Amniotic epithelial cell (primary cell): Measurements from ENCODE around the gene DUSP10.

Source experiments
- DNase-seq: peaks from one replicate; pipeline ENCODE4 v3.0.0-alpha.2; 2010; ENCODE audit warnings: low read depth

The DUSP10 gene

DNA sequence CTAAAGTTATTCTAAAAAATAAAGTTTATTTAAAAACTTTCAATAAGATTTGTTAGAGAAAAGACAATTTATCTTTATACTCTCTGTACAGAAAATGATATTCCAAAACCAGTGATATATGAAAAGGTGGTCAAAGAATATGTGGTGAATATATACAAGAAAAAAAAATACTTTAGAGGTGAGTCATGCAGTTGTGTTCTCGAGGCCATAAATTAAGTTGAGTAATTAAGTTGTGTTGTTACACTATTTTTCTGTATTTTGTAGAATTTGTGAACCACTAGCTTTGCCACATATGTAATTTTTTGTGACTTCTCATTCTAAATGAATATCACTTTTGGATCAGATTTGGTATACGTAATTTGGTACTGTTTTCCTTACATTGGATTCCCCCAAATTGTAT lies 23.6 kb upstream of the DUSP10 start:
- peak; percentile 54 for DNase-seq

GRCh38 chr1:221762121-221762520 lies 20.2 kb upstream of the DUSP10 start:
- no peak for DNase-seq

DNA sequence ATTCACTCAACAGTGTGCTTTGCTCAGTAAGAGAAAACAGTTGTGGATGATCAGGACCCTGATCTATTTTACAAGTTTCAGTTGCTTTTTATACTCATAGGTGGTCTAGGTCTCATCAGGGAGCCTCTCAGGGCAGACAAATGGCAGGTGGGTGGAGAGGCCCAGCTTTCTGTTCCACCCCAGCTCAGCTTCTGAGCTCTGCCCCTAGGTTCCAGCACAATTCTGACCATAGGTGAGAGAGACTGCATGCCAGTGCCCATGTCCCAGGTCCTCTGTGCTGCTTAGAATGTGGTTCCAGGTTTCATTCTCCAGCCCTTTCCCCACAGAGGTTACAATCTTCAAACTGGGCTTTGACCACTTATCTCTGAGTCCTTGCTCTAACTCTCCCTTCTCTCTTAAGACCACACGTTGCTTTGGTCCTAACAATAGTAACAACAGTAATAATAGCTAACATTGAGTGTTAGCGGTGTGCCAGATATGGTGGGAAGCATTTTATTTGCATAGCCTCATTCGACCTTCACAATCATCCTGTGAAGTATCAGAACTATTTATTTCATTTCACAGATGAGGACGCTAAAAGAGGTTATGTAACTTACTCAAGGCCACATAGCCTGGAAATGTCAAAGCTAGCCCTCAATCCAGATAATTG lies 19.6 kb upstream of the DUSP10 start:
- no peak for DNase-seq

- DNase-seq = peak; percentile 30
Observed at GRCh38 chr1:221760911-221761310, 19.0 kb upstream of the DUSP10 start.

DNA sequence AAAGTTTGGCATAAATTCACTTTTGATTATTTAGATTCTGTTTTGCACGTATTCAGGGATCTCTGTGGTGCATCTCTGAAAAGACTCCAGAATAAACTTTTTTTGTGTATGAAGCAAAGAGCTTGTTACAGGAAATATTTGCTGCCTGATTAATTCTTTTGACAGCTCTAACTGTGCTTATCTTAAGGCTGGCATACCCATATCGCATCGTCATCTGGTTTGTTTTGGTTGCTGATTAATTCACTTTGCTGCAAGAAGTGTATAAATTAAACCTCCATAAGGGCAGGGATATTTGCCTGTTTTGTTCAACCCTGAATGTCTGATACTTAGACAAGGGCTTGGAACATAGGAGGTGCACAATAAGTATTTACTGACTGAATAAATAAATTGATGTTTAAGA lies 17.5 kb upstream of the DUSP10 start:
- DNase-seq = peak; percentile 86

DNA sequence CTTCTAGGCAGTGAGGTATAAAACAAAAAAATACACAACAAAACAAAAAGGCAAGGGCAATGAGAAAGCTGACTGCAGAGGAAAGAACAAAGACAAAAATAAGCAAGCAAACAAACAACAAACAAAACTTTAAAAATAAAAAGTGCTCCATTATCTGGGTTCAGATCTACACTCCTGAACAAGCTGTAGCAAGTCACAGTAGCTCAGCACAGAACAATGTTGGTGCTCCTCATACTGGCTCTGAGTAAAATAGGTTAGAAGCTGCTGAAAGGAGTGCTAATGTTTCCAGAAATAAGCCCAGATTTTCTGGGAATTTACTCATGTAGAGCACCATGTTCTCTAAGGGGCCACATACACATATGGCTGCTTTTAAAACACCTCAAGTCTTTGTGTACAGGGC lies 16.6 kb upstream of the DUSP10 start:
- DNase-seq = no peak

DNA sequence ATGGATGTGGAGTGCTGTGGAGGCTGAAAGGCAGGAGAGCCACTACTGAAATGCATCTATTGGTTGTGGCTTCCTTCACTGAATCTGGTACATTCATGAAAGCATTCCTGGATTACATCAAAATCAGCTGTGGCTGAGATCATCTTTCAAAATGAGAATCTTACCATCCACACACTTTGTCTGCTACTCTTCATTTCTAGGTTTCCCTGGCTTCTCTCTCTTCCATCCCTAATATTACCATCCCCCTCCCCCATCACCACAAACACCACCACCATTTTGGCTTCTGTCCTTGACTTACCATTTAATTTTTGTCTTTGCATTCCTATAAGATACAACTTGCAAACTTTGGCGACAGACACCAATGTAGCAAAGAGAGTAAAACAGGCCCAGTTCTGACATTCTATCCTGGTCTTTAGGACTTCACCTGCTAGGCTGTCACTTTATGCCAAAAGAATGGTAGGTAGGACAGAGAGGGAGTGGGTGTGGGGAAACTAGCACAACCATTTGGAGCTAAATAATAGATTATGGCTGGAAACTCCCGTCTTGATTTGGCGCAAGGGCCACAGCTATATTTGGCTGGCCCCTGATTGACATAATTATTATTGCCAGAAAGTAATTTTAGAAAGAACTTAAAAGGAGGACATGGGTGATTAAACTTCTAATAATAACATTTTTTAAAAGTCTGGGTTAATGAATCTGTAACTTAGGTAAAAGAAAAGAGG lies 15.1 kb upstream of the DUSP10 start:
- peak; percentile 51 for DNase-seq

- no peak for DNase-seq
Observed at GRCh38 chr1:221753828-221754188, 11.9 kb upstream of the DUSP10 start.

DNA sequence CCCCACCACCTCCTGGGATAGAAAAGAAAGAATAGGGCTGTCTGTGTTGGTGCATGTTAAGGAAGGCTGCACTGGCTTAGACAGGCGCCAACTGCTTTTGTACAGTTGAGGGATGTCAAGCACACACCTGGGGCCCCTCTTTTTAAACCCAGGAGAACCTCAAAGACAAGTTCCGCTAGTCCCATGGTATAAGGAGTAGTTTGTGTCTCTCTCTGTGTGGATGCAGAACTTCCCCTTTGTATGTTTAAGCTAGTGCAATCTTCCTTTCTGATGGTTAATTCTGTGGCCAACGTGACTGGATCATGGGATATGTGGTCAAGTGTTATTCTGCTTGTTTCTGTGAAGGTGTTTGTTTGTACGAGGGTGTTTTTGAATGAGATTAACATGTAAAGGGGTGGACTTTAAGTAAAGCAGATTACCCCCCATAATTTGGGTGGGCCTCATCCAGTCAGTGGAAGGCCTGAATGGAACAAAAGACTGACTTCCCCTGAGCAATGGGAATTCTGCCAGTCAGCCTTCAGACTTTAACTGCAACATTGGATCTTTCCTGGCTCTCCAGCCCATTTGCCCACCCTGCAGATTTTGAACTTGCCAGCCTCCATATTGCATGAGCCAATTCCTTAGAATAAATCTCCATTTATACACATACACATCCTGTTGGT lies 9.5 kb upstream of the DUSP10 start:
- DNase-seq = no peak

- DNase-seq = no peak
Observed at GRCh38 chr1:221748981-221749380, 7.1 kb upstream of the DUSP10 start.

GRCh38 chr1:221747839-221748238 lies 6.0 kb upstream of the DUSP10 start:
- DNase-seq = no peak

- no peak for DNase-seq
Observed at GRCh38 chr1:221743416-221744208, 1.7 kb upstream of the DUSP10 start.

GRCh38 chr1:221742555-221743415 lies 896 bp upstream of the DUSP10 start:
- DNase-seq = peak; percentile 56

DNA sequence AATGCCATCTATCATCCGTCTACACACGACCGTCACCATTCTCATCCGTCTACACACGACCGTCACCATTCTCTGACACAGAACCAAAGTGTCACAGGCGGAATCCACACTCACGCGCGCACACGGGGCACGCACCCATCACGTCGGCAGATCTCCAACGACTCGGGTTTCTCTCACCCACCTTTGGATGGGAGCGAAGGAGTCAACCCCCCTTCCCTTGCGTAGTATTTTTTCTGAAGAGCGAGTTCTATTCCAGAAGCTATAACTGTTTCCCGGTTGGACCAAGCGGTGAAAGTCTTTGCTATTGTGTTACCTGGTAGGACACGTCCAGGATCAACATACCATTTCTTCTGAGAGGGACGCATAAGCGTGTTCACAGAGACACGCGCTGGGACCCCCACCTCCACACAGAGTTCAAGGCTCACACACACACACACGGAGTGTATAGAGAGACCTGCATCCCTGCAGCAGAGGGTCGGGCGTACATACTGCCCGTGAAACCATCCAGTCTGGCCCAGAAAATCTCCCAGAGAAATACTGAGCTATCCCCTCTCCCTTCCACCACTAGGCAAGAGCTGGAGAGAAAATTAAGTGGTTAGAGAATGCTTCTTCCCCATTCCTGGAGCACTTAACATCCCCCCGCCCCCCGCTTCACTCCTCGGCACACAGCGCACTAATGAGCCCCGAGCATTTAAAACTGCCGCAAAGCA lies 741 bp downstream of the DUSP10 start:
- DNase-seq = no peak

GRCh38 chr1:221740369-221740992 lies 1.4 kb downstream of the DUSP10 start:
- DNase-seq = no peak

- no peak for DNase-seq
Observed at GRCh38 chr1:221739677-221740025, 2.2 kb downstream of the DUSP10 start.

DNA sequence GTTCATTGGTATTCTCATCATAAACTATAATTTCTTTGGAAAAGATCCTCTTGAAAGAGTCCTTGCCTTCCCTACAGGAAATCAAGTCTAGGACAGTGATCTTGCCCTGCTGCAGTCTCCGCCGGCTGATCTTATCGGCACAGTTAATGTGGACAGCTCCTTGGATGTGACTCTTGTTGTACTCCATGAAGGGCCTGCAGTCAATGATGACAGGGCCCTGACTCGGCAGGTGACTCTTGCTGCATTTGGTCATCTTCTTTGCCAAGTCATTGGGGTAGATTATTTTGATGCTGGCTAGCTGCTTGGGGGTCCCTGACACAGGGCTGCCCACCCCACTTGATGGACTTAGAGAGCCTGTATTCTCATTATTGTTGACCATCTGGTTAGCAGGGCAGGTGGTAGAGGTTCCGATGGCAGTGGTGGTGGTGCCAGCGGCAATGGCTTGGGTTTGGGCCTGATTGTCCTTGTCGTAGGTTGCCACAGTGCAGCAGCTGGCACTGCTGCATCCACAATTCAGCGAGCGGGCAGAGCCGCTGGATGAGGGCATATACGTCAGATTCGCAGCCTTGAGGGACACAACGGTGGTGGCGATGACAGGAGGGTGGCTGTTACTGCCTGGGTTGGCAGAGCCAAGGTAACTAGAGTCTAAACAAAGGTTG lies 2.7 kb downstream of the DUSP10 start:
- DNase-seq = no peak

DNA sequence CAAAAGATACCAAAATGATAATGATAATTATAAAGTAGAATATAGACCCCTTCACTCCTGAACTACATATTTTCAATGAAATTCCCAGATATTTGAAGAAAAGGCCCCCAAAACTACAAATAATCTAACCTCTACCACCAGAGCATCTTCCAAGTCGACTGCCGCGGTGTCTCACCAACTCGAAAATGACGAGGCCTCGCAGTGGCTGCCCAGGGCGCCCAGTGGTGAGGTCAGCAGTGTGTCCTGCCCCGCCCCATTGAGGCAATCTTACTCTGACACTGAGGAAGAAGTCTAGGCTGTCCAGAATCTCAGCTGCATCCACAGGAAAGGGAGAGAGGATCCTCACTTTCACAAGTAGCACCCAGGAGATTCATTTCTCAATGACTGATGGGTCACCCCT lies 5.2 kb downstream of the DUSP10 start:
- no peak for DNase-seq

DNA sequence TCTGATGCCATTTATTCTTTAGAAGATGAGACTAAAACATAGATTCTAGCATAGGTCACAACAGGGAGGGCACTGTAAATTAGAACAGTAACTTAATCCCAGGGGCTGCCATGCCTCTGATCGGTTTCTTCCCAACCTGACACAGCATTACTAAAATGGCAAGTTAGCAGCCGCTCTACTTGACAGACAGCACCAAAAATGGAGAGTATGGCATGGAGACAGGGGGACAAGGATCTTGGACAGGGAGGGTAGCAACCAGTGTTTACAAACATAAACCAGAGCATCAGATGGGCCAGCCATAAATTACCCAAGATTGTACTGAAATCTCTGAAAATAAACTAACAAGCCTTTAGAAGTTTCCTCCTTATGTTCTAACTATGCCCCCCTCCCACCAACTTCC lies 5.9 kb downstream of the DUSP10 start:
- DNase-seq = no peak

DNA sequence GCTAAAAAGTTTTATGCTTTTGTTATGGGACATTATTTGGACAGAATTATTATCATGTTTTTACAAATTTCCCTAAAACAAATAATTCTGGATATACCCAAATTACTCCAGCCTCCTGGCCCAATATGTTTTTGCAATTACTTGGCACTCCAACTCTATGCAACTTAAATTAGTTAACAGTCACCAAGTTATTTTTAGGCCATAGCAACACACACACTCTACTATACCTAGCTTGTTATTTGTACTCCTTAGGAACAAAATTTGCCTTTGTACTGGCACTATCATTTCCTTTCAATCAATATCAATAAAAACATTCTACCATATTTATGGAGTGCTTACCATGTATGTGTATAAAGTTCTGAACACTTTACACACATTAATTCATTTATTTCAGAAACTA lies 7.7 kb downstream of the DUSP10 start:
- no peak for DNase-seq
